GM20000 (cell line): ENCODE data around the gene MYO16.
A peak's percentile ranks its signal among the peaks of the same experiment; 100 is the strongest.

Experiments
- DNase-seq: peaks from one replicate; pipeline ENCODE4 v3.0.0; 2012; ENCODE audit warnings: low spot score
- CTCF ChIP-seq: IDR thresholded peaks from 2 replicates; pipeline ENCODE4 v1.5.1; 2012; ENCODE audit warnings: mild to moderate bottlenecking, control low read depth; ENCODE audit errors: extremely low read depth, missing control alignments

The MYO16 gene

DNA sequence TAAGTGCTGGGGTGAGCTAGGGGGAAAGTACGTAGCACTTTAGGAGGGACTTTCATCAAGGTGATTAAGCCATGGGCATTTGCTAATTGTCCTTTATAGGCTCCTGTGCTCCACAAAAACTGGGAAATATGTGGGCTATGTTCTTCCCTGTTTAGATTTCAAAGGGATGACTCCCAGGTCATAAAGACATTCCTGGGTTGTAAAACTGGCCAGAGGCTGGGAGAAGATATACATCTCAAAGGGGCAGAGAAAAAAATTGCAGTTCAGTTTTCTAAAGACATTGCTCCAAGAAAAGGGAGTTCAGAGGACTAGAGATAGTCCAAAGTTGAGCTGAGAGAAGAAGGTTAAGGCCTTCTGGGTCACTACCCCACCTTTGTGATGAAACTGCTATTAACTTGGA is 204.8 kb downstream of the MYO16 start:
- TF ChIP-seq CTCF: no peak
- DNase-seq: no peak

GRCh38 chr13:108835083-108835482 is 205.7 kb downstream of the MYO16 start:
- DNase-seq: no peak
- no peak for TF ChIP-seq CTCF

DNA sequence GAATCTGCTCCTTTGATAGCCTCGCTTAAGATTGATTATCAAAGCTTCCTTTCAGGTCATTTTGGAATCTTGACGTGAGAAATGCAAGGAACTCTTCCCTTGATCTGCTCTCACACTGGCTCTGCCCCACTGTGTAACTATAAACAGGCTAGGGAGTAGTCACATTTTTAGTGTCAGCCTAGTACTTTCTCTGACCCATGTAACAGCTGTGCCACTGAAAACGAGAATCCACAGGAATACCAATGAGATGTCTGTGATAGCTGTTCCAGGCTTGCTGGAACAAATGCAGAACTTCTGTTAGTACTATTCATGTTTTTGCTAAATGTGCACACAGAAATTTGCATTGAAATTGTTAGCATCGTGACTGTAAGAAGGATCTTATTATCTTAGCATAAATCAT is 221.3 kb downstream of the MYO16 start:
- no peak for TF ChIP-seq CTCF
- no peak for DNase-seq

- no peak for TF ChIP-seq CTCF
Observed at GRCh38 chr13:108851660-108852059, 222.2 kb downstream of the MYO16 start.

DNA sequence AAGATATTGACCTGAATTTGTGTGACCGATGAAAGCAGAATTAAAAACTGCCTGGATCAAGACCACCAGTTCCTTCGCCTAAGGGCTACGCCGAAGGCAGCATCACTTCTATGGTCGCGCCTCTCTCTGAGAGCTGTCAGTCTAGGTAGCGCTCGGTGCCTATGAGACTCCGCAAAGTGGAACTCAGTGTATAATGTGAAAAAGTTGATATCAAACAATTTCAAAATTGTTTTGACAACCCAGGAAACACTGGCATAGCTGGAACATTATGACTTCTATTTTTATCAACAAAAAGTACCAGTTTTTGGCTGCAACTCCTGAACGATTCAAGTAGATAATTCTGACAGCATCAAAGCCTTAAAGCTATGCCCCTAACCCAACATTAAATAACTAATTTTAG is 223.6 kb downstream of the MYO16 start:
- no peak for DNase-seq
- no peak for TF ChIP-seq CTCF

More at GRCh38 chr13:108851660-108852059, 222.2 kb downstream of the MYO16 start:
- DNase-seq: no peak

- peak; percentile 7 for DNase-seq
- no peak for TF ChIP-seq CTCF
Observed at GRCh38 chr13:108855737-108856387, 226.5 kb downstream of the MYO16 start.

DNA sequence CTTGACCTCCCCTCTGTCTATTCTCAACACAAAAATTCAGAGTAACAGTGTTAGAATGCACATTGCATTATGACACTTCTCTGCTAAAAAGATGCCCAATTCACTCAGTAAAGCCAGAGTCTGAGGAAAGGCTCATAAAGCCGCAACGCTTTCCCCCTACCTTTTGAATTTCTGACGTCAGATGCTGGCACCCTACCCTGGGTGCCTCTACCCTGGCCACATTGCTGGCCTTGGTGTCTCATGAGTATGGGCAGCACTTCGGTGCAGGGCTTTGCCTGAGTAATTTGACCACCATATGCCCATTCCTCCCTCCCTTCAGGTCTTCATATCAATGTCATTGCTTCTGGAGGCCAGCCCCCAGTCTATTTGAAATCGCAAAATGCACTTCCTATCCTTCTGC is 229.3 kb downstream of the MYO16 start:
- no peak for TF ChIP-seq CTCF
- no peak for DNase-seq
